ENCODE measurements around the gene INHBB.

The INHBB gene

GRCh38 chr2:120398051-120398995, 52.4 kb downstream of the INHBB start:
- peak; percentile 44 for DNase-seq (ENCODE audit: low read depth)

- peak; percentile 37 for DNase-seq (ENCODE audit: low read depth)
These were observed 53.3 kb downstream of the INHBB start for GRCh38 chr2:120398996-120399888.

GRCh38 chr2:120399889-120400240, 53.9 kb downstream of the INHBB start:
- no peak for DNase-seq (ENCODE audit: low read depth)

GRCh38 chr2:120400551-120400950, 54.6 kb downstream of the INHBB start:
- no peak for DNase-seq (ENCODE audit: low read depth)

Measured in ELR (cell line).